ENCODE results near the gene RRAS2. TPM values are rescaled to one million over a fixed set of nuclear protein-coding genes. Genes with fewer than 3 reads are reported as not detected.
"Not testable (repeated sequence)": the region's sequence is repeated elsewhere in the genome, so short reads cannot be mapped to it uniquely, and the experiment has no call there.

RRAS2 gene
- total and polyA plus RNA-seq, 2 of the 4 experiments (the other 2 are of a cell fraction), result 85.5 to 106 TPM

GRCh38 chr11:14354604-14355003 lies 4.4 kb downstream of the RRAS2 start:
- H4K91ac ChIP-seq (ENCODE audit: insufficient read depth, low read depth, low read length); H4K5ac ChIP-seq (ENCODE audit: low read depth, low read length); in situ Hi-C loops (cut with MboI; ENCODE audit: low sequenced_read_pairs); dilution Hi-C loops (cut with HindIII; ENCODE audit: low sequenced_read_pairs, unreplicated experiment); POLR2A ChIA-PET (ENCODE audit: unreplicated experiment); H2AK5ac ChIP-seq (ENCODE audit: low read depth, low read length); H3K4me3 ChIP-seq (ENCODE audit: insufficient read depth, low read depth, low read length); H3K9ac ChIP-seq (ENCODE audit: low read depth, low read length); H3K9me1 ChIP-seq (ENCODE audit: insufficient read depth, low read length); H2BK5ac ChIP-seq (ENCODE audit: low read depth, low read length, poor library complexity, severe bottlenecking); DNase-seq; H4K8ac ChIP-seq (ENCODE audit: low read depth in 2 of 2, low read length in 2 of 2); H3K18ac ChIP-seq (ENCODE audit: low read depth, low read length); H3K56ac ChIP-seq (ENCODE audit: extremely low read depth, insufficient read depth, low read length); H2BK120ac ChIP-seq (ENCODE audit: low read depth, low read length); H3K23ac ChIP-seq (ENCODE audit: low read depth, low read length); BruUV-seq (replicated peaks); CTCF ChIA-PET; H3K4me2 ChIP-seq (ENCODE audit: low read depth, low read length); H3K27me3 ChIP-seq (ENCODE audit: control insufficient read depth, insufficient read depth, low read length); H3K14ac ChIP-seq (replicated peaks; ENCODE audit: low read depth, low read length); H3K4me1 ChIP-seq (ENCODE audit: control insufficient read depth, insufficient read depth, low read length); H2AK9ac ChIP-seq (replicated peaks; ENCODE audit: low read depth, low read length, poor library complexity); H2AFZ ChIP-seq (replicated peaks; ENCODE audit: low read length, poor library complexity); ATAC-seq (ENCODE audit: low read depth); H2BK15ac ChIP-seq (ENCODE audit: low read depth, low read length); H2BK20ac ChIP-seq (ENCODE audit: low read depth, low read length); H3K36me3 ChIP-seq (ENCODE audit: control insufficient read depth, insufficient read depth, low read length); intact Hi-C loops (cut with micrococcal nuclease); H3K27ac ChIP-seq (ENCODE audit: insufficient read depth, low read length); H3K4ac ChIP-seq (ENCODE audit: low read depth, low read length); H3K9me3 ChIP-seq (ENCODE audit: control insufficient read depth, insufficient read depth, low read length): not testable (repeated sequence)
- Histone ChIP-seq H4K20me1 (ENCODE audit: insufficient read depth, low read length) (peaks cover 54% of the 10 kb centered on the region), H3K79me1 (ENCODE audit: low read depth in 1 of 2, low read length in 2 of 2) (peaks cover 3 to 60% of the 10 kb centered on the region in 2 experiments)
- no CpG with 5 or more reads among the region's 7 CpGs for WGBS, 2 experiments (ENCODE audit: extremely low coverage in 2 of 2, insufficient read length in 1 of 2)
